CD4-positive, alpha-beta T cell treated with Interleukin-17A for 4 hours (primary cell): Measurements from ENCODE around the gene CCDC33.

Experiments used
- DNase-seq: peaks from one replicate; pipeline ENCODE4 v3.0.0-alpha.2; 2020; ENCODE audit warnings: mixed read lengths

CCDC33 gene

DNA sequence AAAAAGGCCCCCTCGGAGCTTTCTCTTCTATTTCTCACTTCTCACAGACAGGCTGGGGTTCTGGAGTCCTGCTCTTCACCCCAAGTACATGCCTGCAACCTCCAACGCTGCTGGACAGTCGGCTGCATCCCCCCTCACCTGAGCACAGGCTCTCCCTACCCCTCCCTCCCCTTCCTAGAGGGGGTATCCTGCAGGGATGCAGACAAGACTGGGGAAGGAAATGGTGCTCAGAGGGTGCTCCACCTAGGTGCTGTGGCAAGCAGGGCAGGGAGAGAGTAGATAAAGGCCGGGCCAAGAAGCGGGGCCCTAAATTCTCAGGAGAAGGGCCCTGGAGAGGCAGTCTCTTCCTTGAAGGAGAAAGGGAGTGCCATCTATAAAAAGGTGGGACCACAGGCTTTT lies 26.6 kb upstream of the CCDC33 start:
- DNase-seq, result no peak

DNA sequence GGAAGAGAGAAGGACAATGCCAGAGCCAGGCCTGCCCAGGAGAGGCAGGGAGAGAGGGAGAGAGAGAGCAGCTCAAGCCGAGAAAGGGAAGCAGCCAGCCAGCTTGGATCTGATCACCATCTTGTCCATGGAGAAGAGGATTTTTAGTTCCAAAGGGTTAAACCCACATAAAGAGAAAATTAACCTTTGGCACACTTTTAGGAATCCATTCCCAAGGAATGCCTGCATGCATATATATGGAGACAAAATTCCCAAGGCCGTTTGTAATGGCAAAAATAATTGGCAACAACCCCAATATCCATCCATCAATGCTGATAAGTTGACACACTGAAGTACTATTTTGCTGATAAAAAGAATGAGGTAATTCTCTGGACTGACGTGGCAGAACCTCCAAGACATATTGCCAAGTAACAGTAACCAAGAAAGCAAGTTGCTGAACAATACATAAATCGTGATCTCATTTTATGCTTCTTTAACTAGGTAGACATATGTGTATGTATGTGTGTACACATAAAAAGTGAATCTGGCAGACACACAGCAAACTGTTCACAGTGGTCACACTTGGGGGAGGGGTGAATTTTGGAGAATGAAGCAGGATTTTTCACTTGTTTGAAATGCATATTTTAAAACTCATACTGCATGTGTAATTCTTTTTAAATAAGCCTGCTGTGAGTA lies 26.0 kb upstream of the CCDC33 start:
- no peak for DNase-seq

DNA sequence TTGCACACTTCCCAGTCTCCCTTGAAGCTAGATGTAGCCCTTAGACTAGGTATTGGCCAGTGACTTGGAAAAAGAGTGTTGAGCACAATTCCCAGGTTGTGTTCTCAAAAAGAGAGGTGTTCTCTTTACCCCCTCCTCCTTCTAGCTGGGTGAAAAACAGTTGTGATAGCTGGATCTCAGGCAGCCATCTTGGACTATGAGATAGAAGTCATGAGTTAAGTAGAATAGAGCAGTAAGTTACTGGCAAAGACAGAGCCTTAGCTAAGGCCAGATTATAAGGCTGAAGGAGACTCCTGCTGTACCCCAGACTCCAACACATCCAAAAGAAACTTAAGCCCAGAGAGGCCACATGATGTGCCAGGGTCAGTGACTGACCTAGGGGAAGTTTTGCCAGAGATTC lies 25.4 kb upstream of the CCDC33 start:
- DNase-seq, result no peak

DNA sequence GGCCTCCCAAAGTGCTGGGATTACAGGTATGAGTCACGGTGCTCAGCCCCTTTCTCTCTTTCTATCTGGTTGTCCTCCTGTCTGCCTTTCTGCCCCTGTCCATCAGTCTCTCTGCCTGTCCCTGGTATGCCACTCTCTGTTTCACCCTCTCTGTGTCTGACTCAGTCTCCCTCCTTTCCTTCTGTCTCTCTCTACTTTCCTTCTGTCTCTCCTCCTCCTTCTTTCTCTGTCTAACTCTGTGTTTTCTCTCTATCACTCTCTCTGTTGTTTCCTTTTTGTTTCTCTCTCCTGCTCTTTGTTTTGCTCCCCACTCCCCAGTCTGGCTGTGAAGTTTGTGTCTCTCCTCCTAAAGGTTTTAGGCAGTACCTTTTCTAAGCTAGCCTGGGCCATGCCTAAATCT lies 24.5 kb upstream of the CCDC33 start:
- no peak for DNase-seq

DNA sequence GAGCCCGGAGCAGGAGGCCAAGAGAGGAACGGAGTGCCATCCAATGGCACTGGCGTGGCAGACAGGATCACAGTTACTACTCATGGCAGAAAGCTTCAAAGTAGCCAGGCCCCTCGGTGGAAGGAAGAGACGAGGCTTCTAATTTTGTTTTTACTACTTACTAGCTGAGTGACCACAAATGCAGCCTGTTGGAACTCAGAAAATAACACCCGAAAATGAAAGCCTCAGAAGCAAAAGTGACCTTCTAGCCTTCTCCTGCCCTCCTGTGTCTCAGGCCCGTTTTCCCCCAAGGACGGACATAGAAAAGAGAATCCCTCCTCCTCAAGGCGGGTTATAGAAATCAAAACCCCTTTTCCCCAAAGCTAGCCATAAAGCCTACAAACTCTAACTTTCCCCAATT lies 23.6 kb upstream of the CCDC33 start:
- no peak for DNase-seq

DNA sequence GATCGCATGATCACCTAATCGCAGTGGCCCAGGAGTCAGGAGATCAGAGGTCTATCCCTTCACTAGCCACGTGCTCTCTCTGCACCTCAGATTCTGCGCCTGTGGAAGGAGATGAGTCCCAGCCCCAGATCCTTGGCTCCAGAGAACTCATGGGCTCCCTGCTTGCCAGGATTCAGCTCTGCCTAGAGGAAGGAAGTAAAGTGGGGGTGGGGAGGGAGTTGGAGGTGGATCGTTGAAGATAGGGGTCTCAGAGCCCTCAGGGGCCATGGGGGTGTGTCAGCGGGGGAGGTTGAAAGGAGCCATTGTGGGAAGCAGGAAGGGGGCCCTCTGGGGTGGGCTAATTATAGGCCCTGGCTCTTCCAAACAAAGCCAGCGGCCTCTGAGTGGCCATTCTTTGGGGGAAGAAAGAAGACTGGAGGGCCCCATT lies 22.3 kb upstream of the CCDC33 start:
- no peak for DNase-seq

DNA sequence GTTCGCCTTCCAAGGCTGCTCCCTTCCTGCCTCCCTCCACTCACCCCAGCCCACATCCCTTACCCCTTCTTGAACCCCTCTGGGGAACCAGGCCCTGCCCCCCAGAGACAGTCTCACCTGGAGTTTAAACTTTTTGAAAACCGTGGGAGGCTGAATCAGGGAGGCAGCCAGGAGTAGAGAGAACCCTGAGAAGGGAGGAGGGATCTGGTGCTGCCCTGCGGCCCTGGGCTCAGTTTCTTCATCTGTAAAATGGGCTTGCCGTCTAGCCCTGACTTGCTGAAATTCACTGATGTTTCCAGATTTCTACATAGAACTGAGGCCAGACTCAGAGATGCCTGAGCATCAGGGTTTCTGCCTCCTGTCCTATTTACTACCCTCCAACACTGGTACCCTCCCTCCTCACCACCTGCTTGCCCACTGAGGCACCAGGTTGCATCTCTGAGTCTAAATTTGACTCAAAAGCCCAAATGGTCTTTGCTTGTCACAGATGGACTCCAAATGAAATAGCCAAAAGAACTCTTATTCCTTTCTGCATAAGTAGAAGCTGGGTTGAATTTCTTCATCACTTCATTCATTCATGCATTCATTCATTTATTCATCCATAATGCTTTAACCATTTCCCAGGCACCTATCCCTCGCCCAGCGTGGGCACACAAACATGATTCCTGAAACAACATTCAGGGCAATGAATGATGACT lies 21.7 kb upstream of the CCDC33 start:
- DNase-seq, result no peak

DNA sequence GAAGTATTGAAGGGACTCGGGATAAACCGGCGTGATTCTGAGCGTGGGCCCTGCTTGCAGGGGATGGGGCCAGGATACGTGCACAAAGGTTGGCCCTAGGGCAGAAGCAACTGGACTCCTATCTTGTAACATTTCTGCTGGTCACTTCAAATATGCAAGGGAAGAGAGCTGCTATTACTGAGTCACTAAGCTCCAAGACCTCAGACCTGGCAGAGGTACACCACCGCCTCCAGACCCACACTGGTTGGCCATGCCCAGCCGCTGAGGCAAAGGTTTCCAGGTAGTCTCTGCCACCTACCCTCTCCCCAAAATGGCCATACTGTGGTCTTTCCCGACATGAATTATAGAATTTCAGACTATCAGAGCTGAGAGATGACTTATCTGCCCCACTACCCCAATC lies 20.2 kb upstream of the CCDC33 start:
- DNase-seq, result no peak

DNA sequence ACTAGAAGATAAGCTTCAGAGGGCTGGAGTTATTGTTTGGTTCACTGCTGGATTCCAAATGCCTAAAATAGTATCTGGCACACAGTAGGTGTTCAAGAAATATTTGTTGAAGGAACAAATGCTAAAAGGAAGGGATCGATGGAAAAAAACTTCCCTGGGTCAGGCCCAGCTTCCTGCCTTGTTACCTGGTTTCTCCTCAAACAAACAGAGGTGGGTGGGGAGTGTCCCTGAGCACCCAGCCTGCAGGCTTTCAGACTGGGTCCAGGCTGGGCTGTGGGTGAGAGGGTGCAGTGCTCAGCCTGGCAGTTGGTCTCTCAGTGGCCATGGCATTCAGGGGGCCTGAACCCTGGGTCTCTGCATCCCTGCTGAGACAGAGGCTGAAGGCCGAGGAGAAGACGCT lies 19.2 kb upstream of the CCDC33 start:
- DNase-seq, result no peak

DNA sequence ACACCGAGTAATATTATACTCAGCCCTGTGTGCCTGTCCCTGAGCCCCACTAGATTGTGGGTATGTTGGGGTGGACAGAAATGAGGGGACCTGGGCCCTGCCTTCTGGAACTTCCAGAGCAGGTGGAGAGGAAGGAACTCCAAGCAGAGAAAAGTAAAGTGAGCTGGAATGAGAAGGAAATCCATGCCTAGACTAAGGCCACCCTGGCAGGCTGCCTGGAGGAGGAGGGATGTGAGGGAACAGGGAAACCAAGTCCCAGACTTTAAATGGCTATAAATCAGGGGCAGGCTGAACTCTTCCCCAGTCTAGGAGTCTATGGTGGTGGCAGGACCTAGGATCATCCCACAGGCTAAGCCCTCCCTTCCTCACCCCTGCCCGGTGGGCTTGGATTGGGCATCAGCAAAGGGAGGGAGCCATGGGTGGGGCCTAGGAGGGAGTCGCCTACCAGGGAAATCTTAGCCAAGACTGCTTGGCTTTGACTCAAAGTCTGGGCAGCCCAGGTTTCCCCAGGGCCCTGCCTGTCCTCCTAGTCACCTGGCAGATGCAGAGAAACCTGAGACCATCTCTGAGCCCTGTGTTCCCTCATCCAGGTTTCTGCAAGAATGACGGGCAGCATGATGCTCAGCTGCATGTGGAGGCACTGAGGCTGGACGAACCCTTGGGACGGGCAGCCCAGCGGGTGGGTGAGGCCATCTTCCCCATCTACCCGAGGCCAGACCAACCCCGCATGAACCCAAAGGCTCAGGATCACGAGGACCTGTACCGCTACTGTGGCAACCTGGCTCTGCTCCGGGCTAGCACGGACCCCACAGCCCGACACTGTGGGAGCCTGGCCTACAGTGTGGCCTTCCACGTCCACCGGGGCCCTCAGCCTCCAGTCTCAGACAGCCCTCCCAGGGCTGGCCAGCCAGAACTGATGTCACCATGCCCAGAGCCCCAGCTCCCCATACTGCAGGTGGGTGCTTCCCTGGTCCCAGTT lies 17.9 kb upstream of the CCDC33 start:
- DNase-seq, result no peak

DNA sequence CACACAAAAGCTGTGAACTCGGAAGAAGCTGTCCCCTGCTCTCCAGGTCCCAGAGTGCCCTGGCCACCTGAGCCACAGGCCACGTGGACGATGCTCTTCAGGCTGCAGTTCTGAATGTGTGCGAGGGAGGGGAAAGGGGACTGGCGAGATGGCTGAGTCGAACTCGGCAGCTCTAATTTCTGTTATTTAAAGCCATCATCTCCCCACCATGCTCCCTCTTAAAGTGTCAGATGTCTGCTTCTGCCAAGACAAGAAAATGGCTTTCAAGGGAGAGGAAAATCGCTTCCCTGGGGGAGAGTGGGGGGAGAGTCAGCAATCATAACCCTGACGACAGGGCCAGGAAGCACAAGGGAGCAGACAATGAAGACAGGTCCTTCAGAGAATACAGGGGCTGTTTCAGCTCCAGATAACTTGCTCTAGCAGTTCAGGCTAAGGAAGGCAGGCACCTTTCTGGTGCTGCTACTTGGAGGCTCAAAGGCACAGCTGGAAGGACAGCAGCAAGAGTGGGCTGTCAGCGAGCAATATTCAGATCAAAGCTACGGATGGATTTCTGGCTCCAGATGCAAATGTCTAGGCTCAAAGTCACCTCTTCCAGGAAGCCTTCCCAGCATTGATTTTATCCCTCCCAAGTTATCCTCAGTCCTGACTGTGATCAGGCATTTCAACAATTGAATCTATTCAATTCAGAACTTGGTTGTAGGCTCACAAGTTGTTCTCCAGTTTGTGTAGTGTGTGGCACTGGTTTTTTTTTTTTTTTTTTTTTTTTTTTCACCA lies 15.5 kb upstream of the CCDC33 start:
- DNase-seq, result no peak

DNA sequence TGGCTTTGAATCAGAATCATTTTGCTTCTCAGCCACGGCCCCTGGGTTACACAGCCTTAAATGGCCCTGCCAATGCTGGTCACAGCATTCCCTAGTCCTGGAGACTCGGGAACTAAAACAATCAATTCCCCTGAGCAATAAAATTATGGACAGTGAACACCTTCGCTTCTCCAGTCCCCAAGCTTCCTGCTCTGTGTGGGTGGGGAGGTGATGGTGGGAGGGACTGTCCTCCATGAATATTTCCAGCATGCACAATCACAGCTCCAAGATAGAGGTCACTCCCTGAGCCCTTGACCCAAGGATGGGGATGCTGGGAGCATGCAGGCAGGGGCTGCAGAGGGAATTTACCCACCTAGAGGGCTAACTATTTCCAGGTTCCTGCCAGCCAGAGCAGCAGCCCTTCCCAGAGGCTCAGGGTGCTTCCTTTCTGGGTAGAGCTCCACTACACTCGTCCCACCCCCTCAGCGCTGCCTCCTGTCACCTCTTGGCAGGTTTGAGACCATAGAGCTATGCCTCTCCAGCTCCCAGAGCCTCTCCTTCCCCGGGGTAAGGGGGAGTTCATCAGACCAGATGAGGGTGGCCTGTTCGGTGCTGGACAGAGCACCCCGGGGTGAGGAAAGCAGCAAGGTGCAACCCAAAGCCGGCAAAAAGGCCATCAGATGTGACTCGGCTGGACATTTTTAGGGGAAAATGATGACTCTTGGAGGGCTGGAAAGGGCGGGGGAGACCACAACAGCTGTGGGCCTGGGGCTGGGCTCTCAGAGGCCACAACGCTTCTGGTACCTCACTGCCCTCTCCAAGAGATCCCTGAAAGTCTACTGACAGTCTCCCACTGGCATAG lies 14.5 kb upstream of the CCDC33 start:
- DNase-seq, result no peak

DNA sequence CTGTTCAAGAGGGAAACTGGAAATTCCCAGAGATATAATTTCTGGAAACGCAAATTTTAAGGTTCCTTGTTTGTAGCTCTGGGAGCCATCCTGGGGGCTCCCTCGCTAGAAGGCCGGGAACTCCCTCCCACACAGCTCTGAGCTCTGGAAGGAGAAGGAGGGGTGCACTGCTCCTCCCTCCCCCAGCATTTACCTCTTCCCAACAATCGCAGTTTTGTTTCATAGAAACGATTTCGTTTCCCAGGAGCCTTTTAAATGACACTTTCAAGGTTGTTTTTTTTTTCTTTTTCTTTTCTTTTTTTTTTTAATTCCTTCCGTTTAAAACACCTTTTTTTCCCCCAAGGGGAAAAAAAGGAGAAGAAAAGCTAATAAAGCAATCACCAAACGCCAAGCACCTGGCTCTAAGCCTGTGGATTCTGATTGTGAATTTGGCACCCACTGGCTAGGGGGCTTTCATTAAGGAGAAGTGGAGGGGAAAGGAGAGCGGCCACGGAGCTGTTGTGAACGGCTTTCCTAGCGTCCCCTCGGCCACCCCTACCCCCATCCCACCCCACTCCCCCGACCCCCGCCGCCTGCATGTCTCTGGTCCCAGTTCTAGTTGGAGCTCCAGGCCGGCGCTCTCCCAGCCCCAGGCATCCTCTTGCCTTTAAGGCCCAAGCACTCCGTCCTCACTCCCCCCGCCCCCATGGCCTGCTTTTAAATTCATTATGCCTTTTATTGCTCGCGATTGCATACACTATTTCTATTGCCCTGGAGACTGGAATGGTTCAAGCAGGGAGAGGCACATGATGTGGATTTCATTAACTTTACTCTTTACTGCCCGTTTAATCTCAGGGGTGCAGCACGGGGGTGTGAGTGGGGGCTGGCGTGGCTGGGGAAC lies 13.6 kb upstream of the CCDC33 start:
- no peak for DNase-seq

DNA sequence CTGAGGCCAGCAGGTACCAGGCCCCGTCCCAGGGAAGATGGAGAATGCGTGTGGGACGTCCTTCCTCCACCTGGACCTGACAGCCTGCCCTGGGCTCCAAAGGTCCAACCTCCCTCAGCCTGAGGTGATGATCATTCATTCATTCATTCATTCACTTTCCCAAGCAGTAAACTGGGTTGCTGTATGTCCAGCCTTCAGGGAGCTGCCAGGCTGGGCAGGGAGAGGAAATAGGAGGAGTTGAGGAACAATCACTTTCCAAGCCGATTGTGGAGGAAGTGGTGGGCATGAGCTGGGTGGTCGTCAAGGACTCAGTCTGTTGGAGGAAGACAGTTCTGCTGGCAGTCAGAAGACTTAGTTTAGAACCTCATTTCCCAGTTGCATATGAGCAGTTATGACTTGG lies 10.2 kb upstream of the CCDC33 start:
- DNase-seq, result no peak

DNA sequence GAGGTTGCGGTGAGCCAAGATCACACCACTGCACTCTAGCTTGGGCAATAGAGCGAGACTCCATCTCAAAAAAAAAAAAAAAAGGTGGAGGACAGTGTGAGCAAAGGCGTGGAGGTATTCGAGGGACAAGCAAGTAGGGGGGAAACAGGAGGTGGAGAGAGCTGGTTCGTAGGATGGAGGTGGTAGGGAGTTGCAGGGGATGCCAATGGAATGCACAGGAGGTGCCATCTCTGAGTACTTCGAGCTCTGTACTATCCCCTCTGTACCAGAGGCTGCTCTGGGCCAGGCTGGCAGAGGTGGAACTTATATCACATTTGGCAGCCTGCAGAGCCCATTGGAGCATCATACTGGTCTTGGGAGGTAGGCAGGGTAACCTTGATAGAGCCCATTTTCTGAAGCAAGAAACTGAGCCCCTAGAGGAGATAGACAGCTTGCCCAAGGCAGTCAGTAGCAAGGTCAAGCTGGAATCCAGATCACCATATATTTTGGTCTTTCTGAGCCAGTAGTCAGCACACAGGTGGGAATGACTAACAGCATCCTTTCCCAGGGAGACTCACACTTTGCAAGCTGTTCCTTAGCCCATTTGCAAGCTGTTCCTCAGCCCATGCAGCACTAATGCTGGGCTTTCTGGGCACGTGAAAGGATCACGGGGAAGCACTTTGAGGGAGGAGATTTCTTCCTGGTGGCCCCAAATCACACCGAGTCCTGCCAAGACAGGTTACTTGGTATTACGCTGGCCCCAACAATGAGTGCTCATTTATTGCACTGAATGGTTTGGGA lies 9.2 kb upstream of the CCDC33 start:
- DNase-seq, result no peak

DNA sequence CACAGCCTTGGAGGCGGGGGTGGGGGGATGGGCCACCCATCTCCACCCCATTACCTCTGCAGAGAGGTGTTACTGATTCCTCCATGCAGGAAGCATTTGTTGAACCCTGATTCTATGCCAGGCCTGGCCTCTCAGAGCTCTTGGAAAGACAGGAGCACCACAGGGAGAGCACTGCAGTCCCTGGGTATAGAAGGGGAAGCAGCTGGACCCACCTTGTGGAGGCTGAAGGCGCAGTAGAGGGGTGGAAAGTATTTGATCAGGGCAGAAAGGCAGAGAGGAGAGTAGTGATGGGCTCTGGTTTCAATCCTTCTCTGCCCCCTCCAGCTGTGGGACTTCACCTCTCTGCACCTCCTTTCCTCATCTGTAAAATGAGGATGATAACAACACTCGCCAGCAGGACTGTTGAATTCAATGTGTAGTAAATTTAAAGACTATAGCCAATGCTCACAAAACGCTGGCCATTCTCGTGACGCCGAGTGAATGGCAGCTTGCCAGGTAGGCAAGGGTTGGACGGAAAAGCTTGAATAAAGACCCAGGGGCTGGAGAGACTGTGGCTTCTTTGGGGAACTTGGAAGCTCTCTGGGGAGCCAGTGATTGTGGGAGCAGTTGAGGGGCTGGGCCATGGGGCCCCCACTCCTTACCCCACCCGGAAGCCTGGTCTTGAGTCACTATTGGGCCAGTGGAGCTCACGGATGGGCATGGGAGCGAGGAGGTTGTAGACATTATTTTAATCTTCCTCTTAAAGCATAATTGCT lies 8.0 kb upstream of the CCDC33 start:
- DNase-seq, result no peak

DNA sequence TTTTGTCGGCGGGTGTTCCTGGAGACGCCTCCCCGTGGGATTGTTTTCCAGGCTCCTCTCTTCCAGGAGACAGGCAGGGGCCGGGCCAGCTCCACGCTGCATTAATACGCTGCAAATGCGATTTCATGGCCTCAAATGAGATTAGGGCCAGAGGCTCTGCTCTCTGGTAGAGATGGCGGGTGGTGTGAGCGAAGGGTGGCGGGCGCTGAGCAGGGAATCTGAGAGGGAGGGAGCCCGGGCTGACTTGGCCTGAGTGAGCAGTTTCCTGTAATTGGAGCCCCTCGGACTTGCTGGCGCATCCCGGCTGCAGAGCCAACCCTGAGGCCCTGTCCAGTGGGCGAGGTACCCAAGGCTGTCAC lies 7.4 kb upstream of the CCDC33 start:
- DNase-seq, result no peak

DNA sequence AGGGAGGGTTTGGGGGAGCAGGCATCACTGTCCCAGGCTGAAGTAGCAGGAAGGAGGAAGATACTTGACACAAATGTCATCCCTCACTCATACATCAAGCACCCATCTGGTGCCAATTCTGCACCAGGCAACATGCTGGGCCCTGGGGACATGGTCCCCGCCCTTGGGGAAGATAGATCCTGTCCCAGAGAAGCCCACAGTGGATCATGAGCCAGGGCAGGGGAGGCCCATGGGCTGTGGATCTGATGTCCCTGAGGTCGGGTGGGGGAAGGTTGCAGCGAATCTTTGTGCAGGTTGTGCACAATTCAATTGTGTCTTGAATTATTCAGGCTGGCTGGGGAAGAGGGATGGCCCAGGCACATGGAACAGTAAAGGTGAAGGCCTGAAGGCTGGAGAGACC lies 6.4 kb upstream of the CCDC33 start:
- no peak for DNase-seq

DNA sequence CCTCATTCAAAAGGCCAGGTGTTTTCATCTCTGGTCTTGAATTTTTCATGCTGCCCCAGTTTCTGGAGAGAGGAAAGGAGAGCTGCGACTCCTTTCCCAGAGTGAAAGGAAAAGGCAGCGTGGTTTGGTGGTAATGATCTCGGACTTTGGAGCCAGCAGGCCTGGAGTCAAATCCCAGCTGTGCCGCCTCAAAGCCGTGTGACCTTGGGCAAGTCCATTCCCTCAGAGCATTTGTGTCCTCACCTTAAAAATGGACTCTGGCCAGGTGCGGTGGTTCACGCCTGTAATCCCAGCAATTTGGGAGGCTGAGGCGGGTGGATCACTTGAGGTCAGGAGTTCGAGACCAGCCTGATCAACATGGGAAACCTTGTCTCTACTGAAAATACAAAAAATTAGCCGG lies 4.7 kb upstream of the CCDC33 start:
- no peak for DNase-seq
